ENCODE results near the gene DNAJC1. TPM values are rescaled to one million over a fixed set of nuclear protein-coding genes. Genes with fewer than 3 reads are reported as not detected.

Gene DNAJC1
- total RNA-seq, 1 experiment from 2014 or later = 13.2 TPM

DNA sequence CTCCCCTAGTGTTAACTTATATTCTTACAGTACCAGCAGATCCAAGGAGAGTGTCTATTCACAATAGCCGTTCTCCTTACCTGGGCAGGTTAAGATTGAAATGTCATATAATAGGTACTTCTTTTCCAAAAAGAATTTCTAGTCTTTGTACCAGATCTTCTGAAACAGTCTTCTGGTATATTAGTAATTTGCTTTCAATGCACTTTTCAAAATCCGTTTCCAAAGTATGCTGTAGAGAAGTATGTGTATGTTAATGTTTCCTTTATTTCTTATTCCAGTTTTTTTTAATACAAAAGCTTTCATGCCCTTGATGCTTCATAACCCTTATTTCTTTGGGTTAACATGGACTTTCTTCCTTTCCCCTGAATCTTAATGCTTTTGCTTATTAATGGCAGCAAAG, 281.3 kb downstream of the DNAJC1 start (continued):
- TF ChIP-seq ZNF532 (CRISPR knock-in tag; IDR thresholded peaks at IDR 0.05; ENCODE audit: borderline replicate concordance) = no peak
- TF ChIP-seq, protein P1, sequence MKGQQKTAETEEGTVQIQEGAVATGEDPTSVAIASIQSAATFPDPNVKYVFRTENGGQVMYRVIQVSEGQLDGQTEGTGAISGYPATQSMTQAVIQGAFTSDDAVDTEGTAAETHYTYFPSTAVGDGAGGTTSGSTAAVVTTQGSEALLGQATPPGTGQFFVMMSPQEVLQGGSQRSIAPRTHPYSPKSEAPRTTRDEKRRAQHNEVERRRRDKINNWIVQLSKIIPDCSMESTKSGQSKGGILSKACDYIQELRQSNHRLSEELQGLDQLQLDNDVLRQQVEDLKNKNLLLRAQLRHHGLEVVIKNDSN (CRISPR knock-in tag; IDR thresholded peaks at IDR 0.05) = no peak
- TF ChIP-seq, protein P2, sequence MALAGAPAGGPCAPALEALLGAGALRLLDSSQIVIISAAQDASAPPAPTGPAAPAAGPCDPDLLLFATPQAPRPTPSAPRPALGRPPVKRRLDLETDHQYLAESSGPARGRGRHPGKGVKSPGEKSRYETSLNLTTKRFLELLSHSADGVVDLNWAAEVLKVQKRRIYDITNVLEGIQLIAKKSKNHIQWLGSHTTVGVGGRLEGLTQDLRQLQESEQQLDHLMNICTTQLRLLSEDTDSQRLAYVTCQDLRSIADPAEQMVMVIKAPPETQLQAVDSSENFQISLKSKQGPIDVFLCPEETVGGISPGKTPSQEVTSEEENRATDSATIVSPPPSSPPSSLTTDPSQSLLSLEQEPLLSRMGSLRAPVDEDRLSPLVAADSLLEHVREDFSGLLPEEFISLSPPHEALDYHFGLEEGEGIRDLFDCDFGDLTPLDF (CRISPR knock-in tag; IDR thresholded peaks at IDR 0.05) = no peak

- ChIA-PET POLR2A (interaction anchor here (0.5 kb wide), 1 partner anchor 43 kb away, joined by 3 read pairs; no protein-coding TSS in a partner anchor), CTCF (interaction anchor here (1.2 to 1.9 kb wide), 2 partner anchors 11 to 30 kb away, joined by 4 to 9 read pairs; no protein-coding TSS in a partner anchor)
- H3K27me3 Mint-ChIP-seq (ENCODE audit: low read depth) = no peaks in the 10 kb centered on the region
- H3K27ac Mint-ChIP-seq = no peak overlapping the region
- no peak overlapping the region for H3K4me3 Mint-ChIP-seq
- H3K4me1 Mint-ChIP-seq = peaks cover 37% of the 10 kb centered on the region
- TF ChIP-seq CDX4 (CRISPR knock-in tag; IDR thresholded peaks at IDR 0.05; ENCODE audit: borderline replicate concordance) (no peak), GRHL2 (CRISPR knock-in tag; IDR thresholded peaks at IDR 0.05; ENCODE audit: insufficient replicate concordance, severe bottlenecking) (no peak)
- DNase-seq (ENCODE audit: low spot score) (no peak), ATAC-seq (no peak)
- no peaks in the 10 kb centered on the region for H3K9me3 Mint-ChIP-seq
- H3K36me3 Mint-ChIP-seq = peaks cover under 1% of the 10 kb centered on the region; the same call in 1 of the 2 replicates
These were observed 282.4 kb downstream of the DNAJC1 start for GRCh38 chr10:21721000-21721665.

DNA sequence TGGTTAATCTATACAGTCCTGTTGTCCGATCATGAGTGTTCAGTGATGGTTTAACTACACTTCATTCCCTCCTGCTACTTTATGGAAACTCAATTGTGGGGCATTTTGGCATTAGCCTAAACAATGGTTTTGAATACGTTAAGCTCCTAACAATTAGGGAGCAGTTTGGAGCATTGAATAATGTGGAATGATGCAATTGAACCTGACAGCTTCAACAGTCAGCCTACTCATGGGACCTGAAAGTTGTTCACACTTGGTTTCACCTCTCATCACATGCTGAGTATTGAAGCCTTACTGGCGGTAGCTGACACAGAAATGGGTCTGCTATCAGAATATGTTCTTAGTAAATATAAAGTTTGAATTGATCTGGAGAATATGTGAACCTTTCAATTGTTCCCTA, 283.4 kb downstream of the DNAJC1 start:
- Mint-ChIP-seq H3K36me3 (peaks cover 6% of the 10 kb centered on the region), H3K27me3 (ENCODE audit: low read depth) (no peaks in the 10 kb centered on the region), H3K4me3 (no peak overlapping the region), H3K9me3 (no peaks in the 10 kb centered on the region), H3K4me1 (peaks cover 34% of the 10 kb centered on the region), H3K27ac (peak overlapping the region; percentile 57)
- TF ChIP-seq MAX (CRISPR knock-in tag; IDR thresholded peaks at IDR 0.05) = peak; percentile 85
- no peak for TF ChIP-seq ZNF263 (CRISPR knock-in tag; IDR thresholded peaks at IDR 0.05; ENCODE audit: low read depth)
- TF ChIP-seq ZMAT4 (CRISPR knock-in tag; IDR thresholded peaks at IDR 0.05) = peak; percentile 74
- no peak for TF ChIP-seq USF2 (CRISPR knock-in tag; IDR thresholded peaks at IDR 0.05)
- TF ChIP-seq FOXJ3 (CRISPR knock-in tag; IDR thresholded peaks at IDR 0.05; ENCODE audit: borderline replicate concordance) = no peak
- TF ChIP-seq, protein P3, sequence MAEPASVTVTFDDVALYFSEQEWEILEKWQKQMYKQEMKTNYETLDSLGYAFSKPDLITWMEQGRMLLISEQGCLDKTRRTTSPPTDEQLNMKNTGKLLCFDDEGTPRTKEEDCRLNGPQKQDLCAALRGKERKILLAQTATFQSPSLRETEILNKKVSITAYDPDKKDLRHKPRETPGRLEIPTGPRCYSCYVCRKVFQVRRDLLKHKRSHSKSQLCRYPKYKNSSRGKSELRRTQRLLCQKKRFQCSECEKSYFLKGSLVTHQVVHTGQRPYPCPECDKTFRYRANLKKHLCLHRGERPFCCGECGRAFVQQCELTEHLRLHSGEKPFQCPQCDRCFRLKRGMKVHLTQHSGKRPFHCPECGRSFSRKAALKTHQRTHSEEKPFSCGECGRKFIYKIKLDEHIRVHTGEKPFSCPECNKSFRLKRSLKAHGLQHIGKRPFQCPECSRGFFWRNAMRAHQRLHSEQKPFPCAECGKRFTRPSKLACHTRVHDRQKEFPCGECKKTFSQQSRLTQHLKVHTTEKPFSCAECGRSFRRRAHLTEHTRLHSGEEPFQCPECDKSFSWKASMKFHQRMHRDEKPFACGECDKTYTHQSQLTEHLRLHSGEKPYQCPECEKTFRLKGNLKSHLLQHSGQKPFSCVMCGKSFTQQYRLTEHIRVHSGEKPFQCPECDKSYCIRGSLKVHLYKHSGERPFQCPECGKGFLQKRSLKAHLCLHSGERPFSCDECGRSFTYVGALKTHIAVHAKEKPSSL (CRISPR knock-in tag; conservative IDR thresholded peaks at IDR 0.05) = no peak
- no peak for TF ChIP-seq PREB (CRISPR knock-in tag; IDR thresholded peaks at IDR 0.05; ENCODE audit: borderline replicate concordance)
- no peak for TF ChIP-seq ZBTB21 (CRISPR knock-in tag; IDR thresholded peaks at IDR 0.05; ENCODE audit: borderline replicate concordance)
- DNase-seq (ENCODE audit: low spot score) = no peak
- ChIA-PET CTCF (interaction anchor here (0.6 to 1.9 kb wide), 2 partner anchors 12 to 14 kb away, joined by 3 to 9 read pairs; no protein-coding TSS in a partner anchor), POLR2A (interaction anchor here (1.1 kb wide), 1 partner anchor 12 kb away, joined by 3 read pairs; no protein-coding TSS in a partner anchor)
- peak; percentile 77 for ATAC-seq

Measured in WTC11 (cell line).